Endothelial cell (in vitro differentiated cells): Measurements from ENCODE around the gene ADARB2. TPM values are rescaled to one million over a fixed set of nuclear protein-coding genes. Genes with fewer than 3 reads are reported as not detected.

Experiments
- DNase-seq: peaks from one replicate; pipeline ENCODE4 v3.0.0; 2021; ENCODE audit warnings: low spot score
- H3K27ac Mint-ChIP-seq: one replicate; pipeline ENCODE4 v1.8.0; 2021; ENCODE audit warnings: mixed read lengths, inconsistent platforms; ENCODE audit not compliant: unreplicated experiment
- H3K27me3 Mint-ChIP-seq: one replicate; pipeline ENCODE4 v1.8.0; 2021; ENCODE audit warnings: mild to moderate bottlenecking, moderate library complexity, mixed read lengths, inconsistent platforms; ENCODE audit not compliant: unreplicated experiment
- H3K36me3 Mint-ChIP-seq: one replicate; pipeline ENCODE4 v1.8.0; 2021; ENCODE audit warnings: mild to moderate bottlenecking, low read depth, mixed read lengths, inconsistent platforms; ENCODE audit not compliant: unreplicated experiment
- H3K4me1 Mint-ChIP-seq: one replicate; pipeline ENCODE4 v1.8.0; 2021; ENCODE audit warnings: mild to moderate bottlenecking, mixed read lengths, inconsistent platforms; ENCODE audit not compliant: unreplicated experiment
- H3K4me3 Mint-ChIP-seq: one replicate; pipeline ENCODE4 v1.8.0; 2021; ENCODE audit warnings: mild to moderate bottlenecking, mixed read lengths, inconsistent platforms; ENCODE audit not compliant: unreplicated experiment
- H3K9me3 Mint-ChIP-seq: one replicate; pipeline ENCODE4 v1.8.0; 2021; ENCODE audit warnings: mixed read lengths, inconsistent platforms; ENCODE audit not compliant: unreplicated experiment
- CTCF ChIP-seq: fragments of 200-600 bp; sonication (generic); IDR thresholded peaks from one replicate; pipeline ENCODE4 v1.5.0; 2021; ENCODE audit warnings: antibody characterized with exemption; ENCODE audit not compliant: unreplicated experiment
- total RNA-seq: library from RNA; stranded (reverse); fragmentation: NEBNext Ultra II Directional; extraction: Animal tissue kit (Norgen Biotek cat#: 25700); gene quantifications from one replicate; pipeline ENCODE4 v1.2.1, GENCODE V29; 2021; ENCODE audit not compliant: unreplicated experiment

Gene ADARB2
- total RNA-seq, 1 donor from 2014 or later, result 54.9 TPM

GRCh38 chr10:1736972-1737221, 428 bp downstream of the ADARB2 start:
- Mint-ChIP-seq H3K9me3 (no peaks in the 10 kb centered on the region), H3K27me3 (peaks cover 1% of the 10 kb centered on the region), H3K36me3 (no peaks in the 10 kb centered on the region), H3K27ac (no peak overlapping the region), H3K4me1 (peaks cover 21% of the 10 kb centered on the region), H3K4me3 (no peak overlapping the region)
- DNase-seq, result no peak
- no peak for TF ChIP-seq CTCF

GRCh38 chr10:1736144-1736971, 967 bp downstream of the ADARB2 start:
- Mint-ChIP-seq H3K36me3 (no peaks in the 10 kb centered on the region), H3K27ac (no peak overlapping the region), H3K4me3 (peak overlapping the region; percentile 89), H3K9me3 (no peaks in the 10 kb centered on the region), H3K4me1 (peaks cover 24% of the 10 kb centered on the region), H3K27me3 (peaks cover 1% of the 10 kb centered on the region)
- no peak for DNase-seq
- TF ChIP-seq CTCF, result no peak

- Mint-ChIP-seq H3K36me3 (no peaks in the 10 kb centered on the region), H3K4me1 (peaks cover 26% of the 10 kb centered on the region), H3K9me3 (no peaks in the 10 kb centered on the region), H3K27ac (peak overlapping the region; percentile 48), H3K27me3 (peaks cover 1% of the 10 kb centered on the region), H3K4me3 (peak overlapping the region; percentile 89)
- no peak for TF ChIP-seq CTCF
- no peak for DNase-seq
These were observed 1.8 kb downstream of the ADARB2 start for GRCh38 chr10:1735562-1735961.

- Mint-ChIP-seq H3K4me3 (no peak overlapping the region), H3K27me3 (peaks cover 1% of the 10 kb centered on the region), H3K4me1 (peaks cover 26% of the 10 kb centered on the region), H3K9me3 (no peaks in the 10 kb centered on the region), H3K27ac (no peak overlapping the region), H3K36me3 (no peaks in the 10 kb centered on the region)
- TF ChIP-seq CTCF, result no peak
- DNase-seq, result no peak
These were observed 3.0 kb downstream of the ADARB2 start for GRCh38 chr10:1734288-1734687.

GRCh38 chr10:1733720-1734119, 3.6 kb downstream of the ADARB2 start:
- Mint-ChIP-seq H3K4me1 (peaks cover 26% of the 10 kb centered on the region), H3K36me3 (no peaks in the 10 kb centered on the region), H3K27ac (no peak overlapping the region), H3K9me3 (no peaks in the 10 kb centered on the region), H3K4me3 (no peak overlapping the region), H3K27me3 (peaks cover 1% of the 10 kb centered on the region)
- TF ChIP-seq CTCF, result no peak
- DNase-seq, result no peak
